Sigmoid colon (tissue), 7 donors: ENCODE data around the gene STK4. TPM values are rescaled to one million over a fixed set of nuclear protein-coding genes. Genes with fewer than 3 reads are reported as not detected.

Source experiments
- DNase-seq: peaks from one replicate; pipeline ENCODE4 v3.0.0-alpha.2; 2019
- H3K27ac ChIP-seq, 4 donors: fragments of 200-600 bp; sonication (generic); one replicate each; pipeline ENCODE4 v1.5.1; 2016 to 2019; ENCODE audit warnings: mild to moderate bottlenecking in 1 of 4
- H3K27me3 ChIP-seq, 3 donors: fragments of 200-600 bp; sonication (generic); one replicate each; pipeline ENCODE4 v1.5.1; 2019; ENCODE audit warnings: mild to moderate bottlenecking in 1 of 3
- H3K36me3 ChIP-seq, 4 donors: fragments of 200-600 bp; sonication (generic); one replicate each; pipeline ENCODE4 v1.5.1; 2016 to 2019
- H3K4me1 ChIP-seq, 4 donors: fragments of 200-600 bp; sonication (generic); one replicate each; pipeline ENCODE4 v1.5.1; 2017 to 2019
- H3K4me3 ChIP-seq, 4 donors: fragments of 200-600 bp; sonication (generic); one replicate each; pipeline ENCODE4 v1.5.1; 2017 to 2019; ENCODE audit warnings: mild to moderate bottlenecking in 2 of 4, moderate library complexity in 1 of 4
- H3K9me3 ChIP-seq, 4 donors: fragments of 200-600 bp in 3 of 4; sonication (generic) in 3 of 4; one replicate each; pipeline versions ENCODE4 v1.5.1 to v1.6.1; 2013 to 2019
- CTCF ChIP-seq, 4 experiments: fragments of 450-650 bp in 3 of 4; fragments of 200-600 bp in 1 of 4; IDR thresholded peaks; one replicate each; pipeline ENCODE4 v1.5.1; 2016 to 2019; ENCODE audit warnings: antibody characterized with exemption in 4 of 4, mild to moderate bottlenecking in 3 of 4, moderate library complexity in 2 of 4
- EP300 ChIP-seq, 4 donors: sonication (generic); formaldehyde crosslinking; IDR thresholded peaks; one replicate each; pipeline ENCODE4 v1.6.1; 2017; ENCODE audit warnings: antibody characterized with exemption in 4 of 4
- POLR2A ChIP-seq, 2 donors: fragments of 450-650 bp; IDR thresholded peaks; one replicate each; pipeline ENCODE4 v1.6.1; 2016; ENCODE audit warnings: antibody characterized with exemption in 2 of 2, mild to moderate bottlenecking in 2 of 2, moderate library complexity in 2 of 2
- POLR2AphosphoS5 ChIP-seq, 4 donors: sonication (generic); formaldehyde crosslinking; IDR thresholded peaks; one replicate each; pipeline ENCODE4 v1.6.1; 2017; ENCODE audit warnings: antibody characterized with exemption in 4 of 4
- WGBS, 2 donors: extraction: QIAGEN DNeasy Blood & Tissue Kit; methylation state at CpG; one replicate each; pipeline ENCODE4 v1.1.7; 2013; 5-methylcytosine and 5-hydroxymethylcytosine counted together
- intact Hi-C: fragments of 100-400 bp; cut with DNase I; formaldehyde crosslinking; loops from one replicate; pipeline ENCODE4 v1.15.1; 2023
- polyA plus RNA-seq, 3 donors: library from polyadenylated mRNA; stranded (reverse); fragments of 200-250 nt; gene quantifications; one replicate each; pipeline ENCODE4 v1.2.3, GENCODE V29; 2013
- total RNA-seq, 4 donors: library from RNA; depleted of rRNA; stranded (reverse); fragments of >200 nt; gene quantifications; one replicate each; pipeline ENCODE4 v1.1.0, GENCODE V29; 2016
- donor health status: healthy with polysubstance abuse.
- donor health status: Bipolar disorder and iron deficiency.
- donor health status: healthy.

The STK4 gene
- total and polyA plus RNA-seq, 7 donors: 6.0 to 31.8 (median 25.7) TPM

GRCh38 chr20:44959638-44960102 is 6.6 kb upstream of the STK4 start:
- peaks cover 0 to 24% (median 18%) of the 10 kb centered on the region in 4 donors for H3K4me1 ChIP-seq
- peak overlapping the region; percentile 80 to 90 (median 84) for H3K27ac ChIP-seq
- H3K9me3 ChIP-seq: no peaks in the 10 kb centered on the region
- intact Hi-C loops: loop anchor here (5.0 to 10.0 kb wide), 4 partner anchors 72 to 747 kb away; partner anchors contain the start of genes DBNDD2, OSER1, TTPAL and YWHAB
- peaks cover 5 to 24% (median 15%) of the 10 kb centered on the region in 4 donors for H3K36me3 ChIP-seq
- no peaks in the 10 kb centered on the region for H3K27me3 ChIP-seq
- 3 to 6% methylated on average over 13 of the region's 13 CpGs for WGBS, 2 donors
- H3K4me3 ChIP-seq: peak overlapping the region; percentile 60 to 96 (median 80)
- no peak for DNase-seq
- no peak for TF ChIP-seq CTCF (IDR thresholded peaks at IDR 0.05)
- TF ChIP-seq POLR2A (IDR thresholded peaks at IDR 0.05): no peak
- no peak for TF ChIP-seq EP300 (IDR thresholded peaks at IDR 0.05)
- no peak for TF ChIP-seq POLR2AphosphoS5 (IDR thresholded peaks at IDR 0.05)

GRCh38 chr20:44960103-44960852 is 6.0 kb upstream of the STK4 start, which contains the start of gene TOMM34:
Gene TOMM34, minus strand, starts transcription at chr20:44960397. Its CDS starts 64 bp downstream, at chr20:44960333.
- Histone ChIP-seq H3K27ac (peak within 1 kb of the TSS; percentile 80 to 90 (median 84)), H3K9me3 (no peaks in the 10 kb centered on the region), H3K27me3 (no peaks in the 10 kb centered on the region), H3K4me3 (peak within 1 kb of the TSS; percentile 60 to 96 (median 80)), H3K4me1 (peaks cover 0 to 24% (median 18%) of the 10 kb centered on the region in 4 donors), H3K36me3 (peaks cover 0 to 18% (median 9%) of the 10 kb centered on the region in 4 donors)
- DNase-seq: peak; percentile 97
- intact Hi-C loops: loop anchor here (5.0 to 10.0 kb wide), 3 partner anchors 73 to 485 kb away; partner anchors contain the start of genes DBNDD2, TTPAL and YWHAB
- peak; percentile 53 to 59 for TF ChIP-seq POLR2A (IDR thresholded peaks at IDR 0.05)
- TF ChIP-seq POLR2AphosphoS5 (IDR thresholded peaks at IDR 0.05): peak; percentile 69 to 91 (median 78)
- no peak for TF ChIP-seq EP300 (IDR thresholded peaks at IDR 0.05)
- no peak for TF ChIP-seq CTCF (IDR thresholded peaks at IDR 0.05)
- WGBS, 2 donors: 0% methylated on average over 60 of the region's 60 CpGs

GRCh38 chr20:44961011-44961869 is 5.1 kb upstream of the STK4 start:
- Histone ChIP-seq H3K27ac (peak overlapping the region in 3 of 4 donors; percentile 81 to 90 (median 87)), H3K9me3 (no peaks in the 10 kb centered on the region), H3K27me3 (no peaks in the 10 kb centered on the region), H3K36me3 (peaks cover 0 to 8% (median 2%) of the 10 kb centered on the region in 4 donors), H3K4me3 (no peak overlapping the region), H3K4me1 (peaks cover 0 to 30% (median 20%) of the 10 kb centered on the region in 4 donors)
- WGBS, 2 donors: 78 to 81% methylated on average over 4 of the region's 4 CpGs
- no peak for DNase-seq
- TF ChIP-seq EP300 (IDR thresholded peaks at IDR 0.05): no peak
- TF ChIP-seq POLR2AphosphoS5 (IDR thresholded peaks at IDR 0.05): no peak
- TF ChIP-seq POLR2A (IDR thresholded peaks at IDR 0.05): no peak
- TF ChIP-seq CTCF (IDR thresholded peaks at IDR 0.05): no peak
- intact Hi-C loops: loop anchor here (5.0 to 10.0 kb wide), 3 partner anchors 74 to 486 kb away; partner anchors contain the start of genes DBNDD2, TTPAL and YWHAB

- Histone ChIP-seq H3K4me1 (peaks cover 0 to 31% (median 22%) of the 10 kb centered on the region in 4 donors), H3K27me3 (no peaks in the 10 kb centered on the region), H3K27ac (no peak overlapping the region), H3K4me3 (no peak overlapping the region), H3K9me3 (no peaks in the 10 kb centered on the region), H3K36me3 (peaks cover 0 to 2% (median 0%) of the 10 kb centered on the region in 4 donors)
- WGBS, 2 donors: 89 to 92% methylated on average over 3 of the region's 3 CpGs
- intact Hi-C loops: loop anchor here (5.0 to 10.0 kb wide), 3 partner anchors 75 to 487 kb away; partner anchors contain the start of genes DBNDD2, TTPAL and YWHAB
- TF ChIP-seq POLR2A (IDR thresholded peaks at IDR 0.05) (no peak), EP300 (IDR thresholded peaks at IDR 0.05) (no peak), POLR2AphosphoS5 (IDR thresholded peaks at IDR 0.05) (no peak), CTCF (IDR thresholded peaks at IDR 0.05) (no peak)
- no peak for DNase-seq
These were observed 4.4 kb upstream of the STK4 start for GRCh38 chr20:44961870-44962267.
